ENCODE data around the gene KPNA1. TPM values are rescaled to one million over a fixed set of nuclear protein-coding genes. Genes with fewer than 3 reads are reported as not detected.
"Not testable (repeated sequence)": the region's sequence is repeated elsewhere in the genome, so short reads cannot be mapped to it uniquely, and the experiment has no call there.

Gene KPNA1
- total RNA-seq, 1 donor from 2014 or later = 71.7 TPM

GRCh38 chr3:122533480-122533879 lies 18.7 kb upstream of the KPNA1 start:
- no peak for ATAC-seq
- intact Hi-C loops (cut with DNase I) = no loop called here
- no peak for DNase-seq (ENCODE audit: missing footprints)

- no peak for DNase-seq (ENCODE audit: missing footprints)
- no peak for ATAC-seq
- intact Hi-C loops (cut with DNase I) = no loop called here
Measured at GRCh38 chr3:122530164-122530563, 15.4 kb upstream of the KPNA1 start.

- intact Hi-C loops (cut with DNase I) = no loop called here
- ATAC-seq = no peak
- DNase-seq (ENCODE audit: missing footprints) = no peak
Measured at GRCh38 chr3:122523317-122523716, 8.6 kb upstream of the KPNA1 start.

- intact Hi-C loops (cut with DNase I) = no loop called here
- no peak for DNase-seq (ENCODE audit: missing footprints)
- ATAC-seq = no peak
Measured at GRCh38 chr3:122520861-122521260, 6.1 kb upstream of the KPNA1 start.

GRCh38 chr3:122519693-122520092 lies 5.0 kb upstream of the KPNA1 start:
- intact Hi-C loops (cut with DNase I) = no loop called here
- DNase-seq (ENCODE audit: missing footprints) (no peak), ATAC-seq (no peak)

- DNase-seq (ENCODE audit: missing footprints) = no peak
- ATAC-seq = no peak
- intact Hi-C loops (cut with DNase I) = no loop called here
Measured at GRCh38 chr3:122516846-122517360, 2.2 kb upstream of the KPNA1 start.

GRCh38 chr3:122515870-122516269 lies 1.1 kb upstream of the KPNA1 start:
- intact Hi-C loops (cut with DNase I) = no loop called here
- DNase-seq (ENCODE audit: missing footprints) = no peak
- ATAC-seq = no peak

- no peak for ATAC-seq
- intact Hi-C loops (cut with DNase I) = no loop called here
- DNase-seq (ENCODE audit: missing footprints) = no peak
Measured at GRCh38 chr3:122515020-122515468, 305 bp upstream of the KPNA1 start.

- intact Hi-C loops (cut with DNase I) = loop anchor here (5.0 kb wide), 1 partner anchor 51 kb away; no protein-coding TSS in a partner anchor
- ATAC-seq (no peak), DNase-seq (ENCODE audit: missing footprints) (no peak)
Measured at GRCh38 chr3:122513386-122514122, 1.2 kb downstream of the KPNA1 start.

- intact Hi-C loops (cut with DNase I) = loop anchor here (5.0 kb wide), 1 partner anchor 50 kb away; no protein-coding TSS in a partner anchor
- ATAC-seq (no peak), DNase-seq (ENCODE audit: missing footprints) (no peak)
Measured at GRCh38 chr3:122512284-122512683, 2.5 kb downstream of the KPNA1 start.

- ATAC-seq (no peak), DNase-seq (ENCODE audit: missing footprints) (no peak)
- intact Hi-C loops (cut with DNase I) = loop anchor here (5.0 kb wide), 1 partner anchor 49 kb away; no protein-coding TSS in a partner anchor
Measured at GRCh38 chr3:122510878-122511535, 3.7 kb downstream of the KPNA1 start.

GRCh38 chr3:122508944-122509343 lies 5.8 kb downstream of the KPNA1 start:
- intact Hi-C loops (cut with DNase I); DNase-seq (ENCODE audit: missing footprints); ATAC-seq: not testable (repeated sequence)

- DNase-seq (ENCODE audit: missing footprints) = no peak
- ATAC-seq = no peak
- intact Hi-C loops (cut with DNase I) = no loop called here
Measured at GRCh38 chr3:122508135-122508914, 6.4 kb downstream of the KPNA1 start.

GRCh38 chr3:122506450-122506849 lies 8.3 kb downstream of the KPNA1 start:
- ATAC-seq (no peak), DNase-seq (ENCODE audit: missing footprints) (no peak)
- intact Hi-C loops (cut with DNase I) = no loop called here

GRCh38 chr3:122505676-122506075 lies 9.1 kb downstream of the KPNA1 start:
- DNase-seq (ENCODE audit: missing footprints) (no peak), ATAC-seq (no peak)
- intact Hi-C loops (cut with DNase I) = no loop called here

- ATAC-seq = no peak
- no peak for DNase-seq (ENCODE audit: missing footprints)
- intact Hi-C loops (cut with DNase I) = no loop called here
Measured at GRCh38 chr3:122502941-122503340, 11.8 kb downstream of the KPNA1 start.

- no peak for DNase-seq (ENCODE audit: missing footprints)
- peak; percentile 61 for ATAC-seq
- intact Hi-C loops (cut with DNase I) = no loop called here
Measured at GRCh38 chr3:122502139-122502538, 12.6 kb downstream of the KPNA1 start.

- ATAC-seq; DNase-seq (ENCODE audit: missing footprints); intact Hi-C loops (cut with DNase I): not testable (repeated sequence)
Measured at GRCh38 chr3:122500964-122501363, 13.8 kb downstream of the KPNA1 start.

GRCh38 chr3:122498152-122498551 lies 16.6 kb downstream of the KPNA1 start:
- ATAC-seq (no peak), DNase-seq (ENCODE audit: missing footprints) (no peak)
- intact Hi-C loops (cut with DNase I) = no loop called here

All from Right ventricle myocardium inferior (tissue), 1 donor.